H1 (cell line): Measurements from ENCODE around the gene FKBP2.

Experiments used
- CHD7 ChIP-seq: fragments of 300-600 bp; sonication (generic); IDR thresholded peaks from 2 replicates; pipeline ENCODE4 v1.7.1; 2012; ENCODE audit warnings: low read length, moderate library complexity, mild to moderate bottlenecking, inconsistent platforms; ENCODE audit not compliant: insufficient replicate concordance
- CTCF ChIP-seq, 3 experiments: IDR thresholded peaks; 1 replicate in 2 of 3; 2 replicates in 1 of 3; pipeline versions ENCODE4 v1.5.1 to v1.6.1; 2011; ENCODE audit warnings: low read length in 3 of 3, mild to moderate bottlenecking in 3 of 3, inconsistent platforms in 2 of 3, low read depth in 1 of 3, moderate library complexity in 1 of 3; ENCODE audit not compliant: insufficient read depth in 1 of 3; ENCODE audit errors: control extremely low read depth in 1 of 3
- E2F6 ChIP-seq: IDR thresholded peaks from 2 replicates; pipeline ENCODE4 v1.6.1; 2012; ENCODE audit warnings: inconsistent platforms
- EGR1 ChIP-seq: IDR thresholded peaks from 2 replicates; pipeline ENCODE4 v1.6.1; 2011; ENCODE audit warnings: low read depth, low read length, borderline replicate concordance
- EP300 ChIP-seq, 2 experiments: IDR thresholded peaks; 1 replicate in 1 of 2; 2 replicates in 1 of 2; pipeline ENCODE4 v1.6.1; 2011 to 2012; ENCODE audit warnings: low read depth in 2 of 2, low read length in 2 of 2, mild to moderate bottlenecking in 2 of 2, borderline replicate concordance in 1 of 2, inconsistent platforms in 1 of 2, moderate library complexity in 1 of 2
- POLR2A ChIP-seq, 2 experiments: IDR thresholded peaks; 1 replicate in 1 of 2; 2 replicates in 1 of 2; pipeline ENCODE4 v1.6.1; 2011; ENCODE audit warnings: low read depth in 2 of 2, low read length in 2 of 2, mild to moderate bottlenecking in 2 of 2; ENCODE audit errors: control extremely low read depth in 1 of 2
- SIN3A ChIP-seq, 2 experiments: IDR thresholded peaks in 1 of 2; conservative IDR thresholded peaks in 1 of 2; 2 replicates each; pipeline ENCODE4 v1.6.1; 2011 to 2012; ENCODE audit warnings: low read length in 2 of 2, improper control_type of control experiment in 1 of 2, low read depth in 1 of 2, mild to moderate bottlenecking in 1 of 2
- YY1 ChIP-seq: IDR thresholded peaks from 2 replicates; pipeline ENCODE4 v1.6.1; 2011; ENCODE audit warnings: low read depth, mild to moderate bottlenecking, low read length

GRCh38 chr11:64223001-64223651 is 17.8 kb upstream of the FKBP2 start:
- TF ChIP-seq YY1 (no peak), SIN3A (conservative IDR thresholded peaks at IDR 0.05 in 1 of 2, IDR thresholded peaks at IDR 0.05 in 1 of 2; ENCODE audit: low read depth in 1 of 2, low read length in 2 of 2) (no peak), EGR1 (no peak), POLR2A (IDR thresholded peaks at IDR 0.05; ENCODE audit: control extremely low read depth in 1 of 2, low read depth in 2 of 2, low read length in 2 of 2) (no peak; a peak in 1 of 3 replicates), E2F6 (no peak), EP300 (IDR thresholded peaks at IDR 0.05; ENCODE audit: borderline replicate concordance in 1 of 2, low read depth in 2 of 2, low read length in 2 of 2) (no peak), CTCF (IDR thresholded peaks at IDR 0.05; ENCODE audit: control extremely low read depth in 1 of 3, insufficient read depth in 1 of 3, low read depth in 1 of 3, low read length in 3 of 3) (no peak), CHD7 (no peak)
